ENCODE data around the gene SMAGP.
A peak's percentile ranks its signal among the peaks of the same experiment; 100 is the strongest.
"Not testable (repeated sequence)": the region's sequence is repeated elsewhere in the genome, so short reads cannot be mapped to it uniquely, and the experiment has no call there.

The SMAGP gene

GRCh38 chr12:51264297-51264696, 5.9 kb downstream of the SMAGP start:
- DNase-seq (ENCODE audit: low read depth): no peak

- no peak for DNase-seq (ENCODE audit: low read depth)
These were observed 6.9 kb downstream of the SMAGP start for GRCh38 chr12:51263341-51263740.

DNA sequence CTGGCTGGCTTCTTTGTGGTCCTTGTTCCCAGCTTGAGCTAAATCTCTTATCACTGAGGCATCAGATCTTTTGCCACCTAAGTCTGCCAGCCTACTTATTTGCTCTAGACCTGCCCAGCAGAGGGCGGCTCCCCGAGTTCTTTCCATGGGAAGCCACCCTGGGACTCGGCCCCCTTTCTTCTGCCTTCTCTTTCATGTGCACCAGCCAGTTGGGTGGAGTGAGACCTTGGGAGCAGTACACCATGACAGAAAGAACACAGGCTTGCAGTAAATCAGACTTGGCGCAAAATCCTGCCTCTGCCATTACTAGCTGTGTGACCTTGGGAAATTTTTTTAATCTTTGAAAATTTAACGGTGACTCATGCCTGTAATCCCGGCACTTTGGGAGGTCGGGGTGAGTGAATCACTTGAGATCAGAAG, 7.4 kb downstream of the SMAGP start:
- no peak for DNase-seq (ENCODE audit: low read depth)

GRCh38 chr12:51259600-51259999, 10.6 kb downstream of the SMAGP start:
- not testable (repeated sequence) for DNase-seq (ENCODE audit: low read depth)

DNA sequence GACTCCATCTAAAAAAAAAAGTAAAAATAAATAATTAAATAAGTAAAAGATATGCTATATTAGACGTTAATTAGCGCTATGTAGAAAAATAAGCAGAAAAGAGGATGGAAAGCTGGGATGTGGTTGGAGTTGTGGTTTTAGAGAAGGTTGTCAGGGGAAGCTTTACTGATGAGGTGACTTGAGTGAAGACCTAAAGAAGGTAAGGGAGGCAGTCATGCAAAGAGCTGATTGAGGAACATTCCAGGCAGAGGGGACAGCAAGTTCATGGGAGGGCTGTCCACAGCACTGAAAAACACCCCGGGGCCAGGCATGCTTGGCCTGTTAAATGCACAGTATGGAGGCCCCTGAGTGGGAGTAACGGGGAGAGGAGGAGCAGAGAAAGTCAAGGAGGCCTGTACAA, 15.7 kb downstream of the SMAGP start:
- DNase-seq (ENCODE audit: low read depth): no peak

GRCh38 chr12:51253276-51253675, 16.9 kb downstream of the SMAGP start:
- DNase-seq (ENCODE audit: low read depth): no peak

DNA sequence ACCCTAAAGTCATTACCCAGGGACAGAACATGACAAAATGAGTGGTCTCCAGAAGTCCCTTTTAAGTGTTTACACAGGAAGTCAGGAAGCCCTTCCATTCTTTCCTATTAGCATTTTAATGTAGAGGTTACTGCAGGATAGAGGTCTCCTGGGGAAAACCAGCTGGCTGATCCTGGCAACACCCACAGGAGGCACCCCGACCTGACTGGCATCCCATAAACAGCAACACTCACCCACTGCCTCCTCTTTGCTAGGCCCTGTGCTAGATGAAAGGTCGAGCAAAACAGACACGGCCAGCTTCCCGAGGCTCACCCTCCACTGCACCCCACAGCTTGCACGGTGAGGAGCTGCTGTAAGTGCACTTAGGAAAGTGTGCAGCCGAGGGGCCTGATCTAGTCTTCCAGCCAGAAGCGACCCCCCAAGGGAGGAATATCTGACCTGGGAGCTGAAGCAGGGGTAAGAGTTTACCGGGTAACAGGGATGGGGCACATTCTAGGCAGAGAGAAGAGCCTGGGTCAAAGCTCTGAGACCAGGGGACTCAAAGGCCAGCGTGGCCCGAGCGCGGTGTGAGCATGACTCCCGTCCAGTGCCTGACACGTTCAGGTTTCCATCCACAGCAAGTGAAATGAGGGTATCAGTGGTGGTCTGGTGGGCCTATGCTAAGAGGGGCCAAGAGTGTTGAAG, 22.6 kb downstream of the SMAGP start:
- DNase-seq (ENCODE audit: low read depth): no peak

GRCh38 chr12:51246254-51246853, 23.9 kb downstream of the SMAGP start:
- no peak for DNase-seq (ENCODE audit: low read depth)

GRCh38 chr12:51245476-51246253, 24.6 kb downstream of the SMAGP start:
- no peak for DNase-seq (ENCODE audit: low read depth)

DNA sequence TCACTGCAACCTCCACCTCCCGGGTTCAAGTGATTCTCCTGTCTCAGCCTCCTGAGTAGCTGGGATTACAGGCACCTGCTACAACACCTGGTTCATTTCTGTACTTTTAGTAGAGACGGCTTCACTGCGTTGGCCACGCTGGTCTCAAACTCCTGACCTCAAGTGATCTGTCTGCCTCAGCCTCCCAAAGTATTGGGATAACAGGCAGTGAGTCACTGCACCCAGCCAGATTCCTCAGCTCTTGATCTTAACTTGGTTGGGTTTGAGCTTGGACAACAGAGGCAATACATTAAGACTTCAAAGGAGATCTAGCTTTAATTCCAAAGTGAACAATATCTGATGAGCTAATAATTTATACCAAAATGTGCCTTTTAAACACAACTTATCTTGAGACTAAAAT, 25.9 kb downstream of the SMAGP start:
- no peak for DNase-seq (ENCODE audit: low read depth)

- no peak for DNase-seq (ENCODE audit: low read depth)
These were observed 27.3 kb downstream of the SMAGP start for GRCh38 chr12:51242876-51243275.

GRCh38 chr12:51242120-51242519, 28.1 kb downstream of the SMAGP start:
- DNase-seq (ENCODE audit: low read depth): no peak

DNA sequence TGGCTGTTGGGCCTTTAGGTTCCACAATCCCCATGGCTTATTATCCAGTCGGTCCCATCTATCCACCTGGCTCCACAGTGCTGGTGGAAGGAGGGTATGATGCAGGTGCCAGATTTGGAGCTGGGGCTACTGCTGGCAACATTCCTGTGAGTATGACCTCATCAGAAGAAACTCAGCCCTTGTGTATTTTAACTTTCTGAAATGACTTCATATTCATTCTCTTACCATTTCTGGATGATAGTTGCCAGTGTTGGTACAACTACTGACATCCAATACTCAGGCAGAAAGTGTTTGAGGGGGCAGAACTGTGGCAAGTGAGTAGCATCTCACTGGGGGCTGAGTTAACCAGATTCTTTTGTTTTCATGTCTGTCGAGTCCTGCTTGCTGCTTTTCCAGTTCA, 29.2 kb downstream of the SMAGP start:
- no peak for DNase-seq (ENCODE audit: low read depth)

DNA sequence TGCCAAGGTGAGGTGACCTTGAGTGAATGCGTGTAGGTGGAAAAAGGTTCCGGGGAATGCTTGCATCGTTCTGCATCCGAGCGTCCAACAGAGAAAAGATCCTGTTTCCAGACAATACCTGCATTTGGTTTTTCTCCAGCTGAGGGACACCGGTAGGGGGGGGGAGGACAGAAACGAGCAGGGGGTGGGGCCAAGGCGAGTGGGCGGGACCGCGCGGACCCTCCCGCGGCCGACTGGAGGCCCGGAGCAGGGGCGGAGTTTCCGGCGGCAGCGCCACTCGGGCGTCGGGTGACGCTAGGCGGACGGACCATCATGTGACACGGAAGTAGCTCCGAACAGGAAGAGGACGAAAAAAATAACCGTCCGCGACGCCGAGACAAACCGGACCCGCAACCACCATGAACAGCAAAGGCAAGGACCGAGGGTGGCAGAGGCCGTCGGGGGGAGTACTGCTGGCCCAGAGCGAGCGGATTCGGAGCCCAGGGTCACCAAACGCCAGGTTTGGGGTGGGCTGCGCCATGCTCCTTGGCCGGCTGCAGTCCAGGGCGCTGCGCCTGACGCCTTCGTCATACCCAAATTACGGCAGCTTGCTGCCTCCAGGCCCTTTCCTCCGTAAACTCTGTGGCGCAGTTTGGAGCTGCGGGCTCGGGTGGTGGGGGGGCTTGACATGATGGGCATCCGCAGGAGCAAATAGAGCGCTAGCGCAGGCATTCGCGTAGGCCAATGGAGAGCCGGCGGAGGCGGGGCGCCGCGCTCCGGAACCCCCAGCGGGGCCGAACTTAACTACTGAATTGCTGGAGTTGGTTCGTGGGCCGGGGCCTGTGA, 31.5 kb downstream of the SMAGP start, which contains the start of gene DAZAP2:
Gene DAZAP2, plus strand, starts transcription at position 317 of the 825 bp plus-strand sequence. Its CDS starts 82 bp downstream, at position 399.
- peak; percentile 89 for DNase-seq (ENCODE audit: low read depth)

DNA sequence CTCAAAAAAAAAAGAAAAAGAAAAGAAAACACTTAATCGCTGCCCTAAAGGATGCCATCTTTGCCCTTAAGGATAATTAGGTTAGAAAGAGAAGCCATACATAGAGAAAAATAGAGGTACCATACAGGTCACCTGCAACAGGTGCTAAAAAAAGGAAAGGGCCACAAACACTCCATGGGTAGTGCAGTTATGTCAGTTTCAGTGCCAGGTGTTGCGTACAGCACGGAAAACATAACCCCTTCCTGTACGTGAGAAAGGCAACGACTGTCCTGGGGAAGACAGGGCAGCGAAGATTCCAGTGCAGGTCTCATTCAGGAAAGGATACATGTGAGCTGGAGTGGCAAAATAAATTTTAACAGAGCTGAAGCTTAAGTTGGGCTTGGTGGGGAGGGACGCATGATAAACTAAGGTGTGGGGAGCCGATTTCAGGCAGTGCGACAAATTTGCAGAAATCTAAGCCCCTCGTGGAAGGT, 32.1 kb downstream of the SMAGP start:
- no peak for DNase-seq (ENCODE audit: low read depth)

- DNase-seq (ENCODE audit: low read depth): no peak
These were observed 35.7 kb downstream of the SMAGP start for GRCh38 chr12:51234530-51234929.

- no peak for DNase-seq (ENCODE audit: low read depth)
These were observed 37.6 kb downstream of the SMAGP start for GRCh38 chr12:51232642-51233041.

GRCh38 chr12:51229116-51229809, 41.0 kb downstream of the SMAGP start:
- no peak for DNase-seq (ENCODE audit: low read depth)

- DNase-seq (ENCODE audit: low read depth): no peak
These were observed 42.3 kb downstream of the SMAGP start for GRCh38 chr12:51227962-51228361.

- DNase-seq (ENCODE audit: low read depth): not testable (repeated sequence)
These were observed 43.1 kb downstream of the SMAGP start for GRCh38 chr12:51227112-51227511.

GRCh38 chr12:51225771-51226170, 44.4 kb downstream of the SMAGP start:
- no peak for DNase-seq (ENCODE audit: low read depth)
